Neuronal stem cell (in vitro differentiated cells): ENCODE data around the gene KIF11.
"Not testable (repeated sequence)": the region's sequence is repeated elsewhere in the genome, so short reads cannot be mapped to it uniquely, and the experiment has no call there.

Experiments
- DNase-seq: peaks from one replicate; pipeline ENCODE4 v3.0.0-alpha.2; 2013; ENCODE audit warnings: low spot score
- H2AFZ ChIP-seq: one replicate; pipeline ENCODE4 v1.6.1; 2013; ENCODE audit warnings: mild to moderate bottlenecking, low read length, inconsistent platforms
- H2AK5ac ChIP-seq: 2 replicates; pipeline ENCODE4 v1.6.1; 2013; ENCODE audit warnings: low read depth, mild to moderate bottlenecking, inconsistent platforms, low read length, moderate library complexity, mixed read lengths
- H2BK120ac ChIP-seq: 2 replicates; pipeline ENCODE4 v1.6.1; 2013; ENCODE audit warnings: low read depth, mild to moderate bottlenecking, inconsistent platforms, low read length, moderate library complexity, mixed read lengths
- H2BK12ac ChIP-seq: one replicate; pipeline ENCODE4 v1.6.1; 2013; ENCODE audit warnings: low read length, inconsistent platforms
- H2BK15ac ChIP-seq: 2 replicates; pipeline ENCODE4 v1.6.1; 2013; ENCODE audit warnings: mild to moderate bottlenecking, low read length, inconsistent platforms, mixed read lengths
- H2BK5ac ChIP-seq: one replicate; pipeline ENCODE4 v1.6.1; 2013; ENCODE audit warnings: inconsistent platforms, mild to moderate bottlenecking, low read length, moderate library complexity
- H3K14ac ChIP-seq: one replicate; pipeline ENCODE4 v1.6.1; 2013; ENCODE audit warnings: low read length, inconsistent platforms
- H3K18ac ChIP-seq: 2 replicates; pipeline ENCODE4 v1.6.1; 2013; ENCODE audit warnings: low read length, inconsistent platforms
- H3K23ac ChIP-seq: 2 replicates; pipeline ENCODE4 v1.6.1; 2013; ENCODE audit warnings: low read depth, mild to moderate bottlenecking, mixed read lengths, low read length, inconsistent platforms; ENCODE audit not compliant: poor library complexity
- H3K27ac ChIP-seq: replicated peaks from 3 replicates; pipeline ENCODE4 v1.5.1; 2013; ENCODE audit warnings: low read length, inconsistent platforms
- H3K27me3 ChIP-seq, 3 experiments: 2 replicates each; pipeline ENCODE4 v1.6.1; 2013; ENCODE audit warnings: low read length in 3 of 3, mild to moderate bottlenecking in 2 of 3, inconsistent platforms in 1 of 3, low read depth in 1 of 3, mixed read lengths in 1 of 3, moderate library complexity in 1 of 3; ENCODE audit not compliant: control insufficient read depth in 3 of 3, insufficient read depth in 3 of 3
- H3K36me3 ChIP-seq, 2 donors: replicated peaks in 1 of 2; 2 replicates each; pipeline ENCODE4 v1.6.1; 2013; ENCODE audit warnings: low read length in 2 of 2; ENCODE audit not compliant: control insufficient read depth in 2 of 2, insufficient read depth in 2 of 2
- H3K4ac ChIP-seq: 2 replicates; pipeline ENCODE4 v1.6.1; 2013; ENCODE audit warnings: inconsistent platforms, mild to moderate bottlenecking, low read length, moderate library complexity
- H3K4me1 ChIP-seq, 2 donors: 1 replicate in 1 of 2; 2 replicates in 1 of 2; pipeline ENCODE4 v1.6.1; 2013; ENCODE audit warnings: low read length in 2 of 2, low read depth in 1 of 2; ENCODE audit not compliant: control insufficient read depth in 2 of 2, insufficient read depth in 1 of 2
- H3K4me2 ChIP-seq: one replicate; pipeline ENCODE4 v1.6.1; 2013; ENCODE audit warnings: mild to moderate bottlenecking, low read length, inconsistent platforms; ENCODE audit not compliant: insufficient read depth, poor library complexity, severe bottlenecking
- H3K4me3 ChIP-seq, 2 donors: 2 replicates each; pipeline ENCODE4 v1.5.1; 2013; ENCODE audit warnings: low read length in 2 of 2, mild to moderate bottlenecking in 2 of 2, inconsistent platforms in 1 of 2, moderate library complexity in 1 of 2
- H3K79me1 ChIP-seq: one replicate; pipeline ENCODE4 v1.6.1; 2013; ENCODE audit warnings: low read depth, mild to moderate bottlenecking, inconsistent platforms, low read length, moderate library complexity
- H3K9ac ChIP-seq: one replicate; pipeline ENCODE4 v1.6.1; 2013; ENCODE audit warnings: mild to moderate bottlenecking, low read depth, low read length, inconsistent platforms; ENCODE audit not compliant: poor library complexity
- H3K9me3 ChIP-seq, 2 donors: replicated peaks in 1 of 2; 2 replicates each; pipeline versions ENCODE3 to v1.6.1; 2013; ENCODE audit warnings: low read length in 2 of 2, mild to moderate bottlenecking in 2 of 2, inconsistent platforms in 1 of 2, low read depth in 1 of 2, mixed read lengths in 1 of 2, moderate library complexity in 1 of 2; ENCODE audit not compliant: control insufficient read depth in 2 of 2, insufficient read depth in 1 of 2
- H4K8ac ChIP-seq: one replicate; pipeline ENCODE4 v1.6.1; 2013; ENCODE audit warnings: low read depth, mild to moderate bottlenecking, inconsistent platforms, low read length, moderate library complexity
- H4K91ac ChIP-seq: one replicate; pipeline ENCODE4 v1.6.1; 2013; ENCODE audit warnings: low read length, low read depth, mild to moderate bottlenecking, inconsistent platforms; ENCODE audit not compliant: poor library complexity
- WGBS, 2 donors: extraction: QIAGEN DNeasy Blood & Tissue Kit; methylation state at CpG; one replicate each; pipeline ENCODE4 v1.1.7; 2013; ENCODE audit warnings: missing lambda C conversion rate in 2 of 2, mixed read lengths in 1 of 2; ENCODE audit not compliant: insufficient read length in 2 of 2, insufficient replicate concordance in 1 of 2; ENCODE audit errors: extremely low coverage in 2 of 2; 5-methylcytosine and 5-hydroxymethylcytosine counted together

Gene KIF11

DNA sequence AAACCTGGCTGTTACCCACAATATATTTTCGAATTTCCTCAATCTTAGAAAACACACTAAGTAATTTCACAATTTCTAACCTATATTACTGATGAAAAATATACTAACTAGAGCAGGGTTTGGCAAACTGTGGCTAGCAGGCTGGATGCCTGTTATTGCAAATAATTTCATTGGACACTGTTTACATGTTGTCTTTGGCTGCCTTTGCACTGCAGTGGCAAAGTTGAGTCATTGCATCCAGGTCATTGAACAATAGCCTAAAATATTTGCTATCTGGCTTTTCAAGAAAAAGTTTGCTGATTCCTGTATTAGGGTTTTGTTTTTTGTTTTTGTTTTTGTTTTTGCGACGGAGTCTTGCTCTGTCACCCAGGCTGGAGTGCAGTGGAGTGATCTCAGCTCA, 47.2 kb downstream of the KIF11 start:
- Histone ChIP-seq H2BK120ac (no peak overlapping the region), H2AFZ (no peak overlapping the region), H2BK12ac (no peak overlapping the region), H3K79me1 (no peaks in the 10 kb centered on the region), H3K4me2 (no peak overlapping the region), H3K4me1 (no peaks in the 10 kb centered on the region), H4K8ac (no peak overlapping the region), H3K14ac (no peak overlapping the region), H3K4ac (no peak overlapping the region), H3K23ac (no peak overlapping the region), H3K27ac (no peak overlapping the region), H3K9ac (no peak overlapping the region), H2BK5ac (no peak overlapping the region), H3K4me3 (no peak overlapping the region), H3K18ac (no peak overlapping the region), H3K27me3 (no peaks in the 10 kb centered on the region), H2BK15ac (no peak overlapping the region), H2AK5ac (no peak overlapping the region), H3K9me3 (peaks cover 0 to 3% of the 10 kb centered on the region in 2 donors), H3K36me3 (peaks cover 14 to 96% of the 10 kb centered on the region in 2 donors), H4K91ac (no peak overlapping the region)
- WGBS, 2 donors, result 100% methylated on average over 1 of the region's 3 CpGs; no CpG with 5 or more reads in 1 of the 2 donors
- no peak for DNase-seq

DNA sequence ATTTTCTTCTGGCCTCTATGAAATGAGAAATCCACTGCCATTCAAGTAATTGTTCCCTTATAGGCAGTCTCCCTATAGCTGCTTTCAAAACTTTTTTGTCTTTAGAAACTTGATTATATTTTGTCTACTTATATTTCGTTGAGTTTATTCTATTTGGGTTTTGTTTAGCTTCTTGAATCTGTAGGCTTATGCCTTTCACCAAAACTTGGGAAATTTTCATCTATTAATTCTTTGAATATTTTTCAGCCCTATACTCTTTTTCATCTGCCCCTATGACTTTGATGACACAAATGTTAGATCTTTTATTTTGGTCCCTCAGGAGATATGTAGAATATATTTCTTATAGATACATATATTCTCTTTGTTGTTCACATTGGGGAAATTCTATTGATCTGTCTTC, 48.6 kb downstream of the KIF11 start:
- Histone ChIP-seq H2BK5ac (no peak overlapping the region), H3K27me3 (no peaks in the 10 kb centered on the region), H3K9me3 (peaks cover 0 to 3% of the 10 kb centered on the region in 2 donors), H2AFZ (no peak overlapping the region), H3K9ac (no peak overlapping the region), H4K91ac (no peak overlapping the region), H3K18ac (no peak overlapping the region), H3K14ac (no peak overlapping the region), H3K4ac (no peak overlapping the region), H2AK5ac (no peak overlapping the region), H3K36me3 (peaks cover 14 to 95% of the 10 kb centered on the region in 2 donors), H3K27ac (no peak overlapping the region), H3K4me1 (no peaks in the 10 kb centered on the region), H4K8ac (no peak overlapping the region), H3K4me3 (no peak overlapping the region), H3K79me1 (no peaks in the 10 kb centered on the region), H2BK12ac (no peak overlapping the region), H3K4me2 (no peak overlapping the region), H2BK120ac (no peak overlapping the region), H2BK15ac (no peak overlapping the region), H3K23ac (no peak overlapping the region)
- WGBS, 2 donors, result no CpG with 5 or more reads among the region's 1 CpG
- no peak for DNase-seq

DNA sequence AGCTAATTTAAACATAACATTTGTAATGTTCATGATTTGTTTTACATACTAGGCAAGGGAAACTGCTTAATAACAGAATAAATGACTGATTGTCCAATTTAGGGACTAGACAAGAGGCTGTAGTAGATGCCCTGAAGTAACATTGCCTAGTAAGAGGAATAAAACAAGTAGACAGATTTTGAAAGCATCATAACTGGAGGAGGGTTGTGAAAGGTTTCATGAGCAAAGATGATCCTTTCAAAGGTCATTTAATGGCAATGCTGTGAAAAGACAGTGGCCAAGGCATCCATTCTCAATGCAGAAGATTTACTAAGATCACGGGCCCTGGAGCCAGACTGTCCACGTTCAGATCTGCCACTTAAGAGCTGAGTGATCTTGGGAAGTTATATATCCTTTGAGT, 52.0 kb downstream of the KIF11 start:
- H4K91ac ChIP-seq, result no peak overlapping the region
- DNase-seq, result no peak
- no peak overlapping the region for H4K8ac ChIP-seq
- H2AFZ ChIP-seq, result no peak overlapping the region
- H3K4me2 ChIP-seq, result no peak overlapping the region
- no peak overlapping the region for H3K23ac ChIP-seq
- peaks cover 20 to 95% of the 10 kb centered on the region in 2 donors for H3K36me3 ChIP-seq
- no peak overlapping the region for H2BK15ac ChIP-seq
- no peaks in the 10 kb centered on the region for H3K27me3 ChIP-seq
- H3K4me1 ChIP-seq, result no peaks in the 10 kb centered on the region
- H2AK5ac ChIP-seq, result no peak overlapping the region
- H3K79me1 ChIP-seq, result no peaks in the 10 kb centered on the region
- no CpG with 5 or more reads among the region's 2 CpGs for WGBS, 2 donors
- H2BK120ac ChIP-seq, result no peak overlapping the region
- no peak overlapping the region for H3K9ac ChIP-seq
- H3K4me3 ChIP-seq, result no peak overlapping the region
- H2BK5ac ChIP-seq, result no peak overlapping the region
- H3K14ac ChIP-seq, result no peak overlapping the region
- H3K18ac ChIP-seq, result no peak overlapping the region
- no peak overlapping the region for H3K27ac ChIP-seq
- no peak overlapping the region for H2BK12ac ChIP-seq
- peaks cover 0 to 3% of the 10 kb centered on the region in 2 donors for H3K9me3 ChIP-seq
- no peak overlapping the region for H3K4ac ChIP-seq

DNA sequence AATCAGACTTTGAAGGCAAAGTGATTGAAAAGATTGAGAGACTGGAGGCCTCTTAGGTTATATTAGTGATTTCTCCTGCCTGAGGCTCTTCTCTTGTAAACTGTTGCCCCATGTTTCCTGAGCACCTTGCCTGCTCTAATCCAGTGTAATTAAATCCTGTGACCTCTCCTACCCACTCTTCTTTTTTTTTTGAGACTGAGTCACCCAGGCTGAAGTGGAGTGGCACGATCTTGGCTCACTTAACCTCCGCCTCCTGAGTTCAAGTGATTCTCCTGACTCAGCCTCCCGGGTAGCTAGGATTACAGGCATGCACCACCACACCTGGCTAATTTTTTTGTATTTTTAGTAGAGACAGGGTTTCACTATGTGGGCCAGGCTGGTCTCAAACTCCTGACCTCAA, 57.9 kb downstream of the KIF11 start:
- H2BK120ac ChIP-seq, H2AFZ ChIP-seq, H3K4me2 ChIP-seq, H3K79me1 ChIP-seq, H2BK5ac ChIP-seq, H2AK5ac ChIP-seq, H3K18ac ChIP-seq, H3K4me1 ChIP-seq, H2BK15ac ChIP-seq, H3K4ac ChIP-seq, H3K27ac ChIP-seq, H3K27me3 ChIP-seq, H3K23ac ChIP-seq, H3K14ac ChIP-seq, H3K9ac ChIP-seq, H4K91ac ChIP-seq, H2BK12ac ChIP-seq, DNase-seq, H4K8ac ChIP-seq, H3K9me3 ChIP-seq, H3K4me3 ChIP-seq: not testable (repeated sequence)
- no CpG with 5 or more reads among the region's 3 CpGs for WGBS, 2 donors
- peaks cover 21 to 98% of the 10 kb centered on the region in 2 donors for H3K36me3 ChIP-seq
